Measurements from ENCODE around the gene UVRAG.
A peak's percentile ranks its signal among the peaks of the same experiment; 100 is the strongest.

The UVRAG gene

DNA sequence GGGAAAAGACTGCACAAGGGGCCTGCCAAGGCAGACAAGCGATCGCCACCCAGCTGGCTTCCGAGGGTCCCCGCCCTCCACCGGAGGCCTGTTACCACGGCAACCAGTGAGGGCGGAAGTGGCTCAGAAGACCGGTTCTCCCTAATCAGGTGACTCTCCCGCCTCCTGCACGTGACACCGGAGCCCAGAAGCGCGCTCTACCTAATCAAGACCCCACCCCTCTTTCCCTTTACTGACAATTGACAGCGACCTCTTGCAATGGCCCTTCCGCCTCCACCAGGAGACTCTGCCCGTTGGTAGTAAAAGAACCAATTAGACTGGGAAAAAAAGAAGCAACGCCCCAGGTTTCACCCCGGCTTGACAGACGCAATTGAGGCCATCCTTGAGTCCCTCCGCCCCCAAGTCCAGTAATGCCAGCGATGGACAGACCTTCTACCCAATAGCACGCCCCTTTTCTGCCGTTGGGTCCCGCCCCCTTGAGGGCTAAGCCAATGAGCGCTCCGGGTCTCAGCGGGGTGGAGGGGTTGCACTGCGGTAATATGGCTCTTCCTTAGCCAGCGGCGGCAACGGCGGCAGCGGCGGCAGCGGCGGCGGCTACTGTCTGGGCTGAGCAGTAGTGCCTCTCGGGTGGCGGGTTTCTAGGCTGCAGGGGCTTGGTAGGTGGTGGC lies at the start of gene UVRAG:
UVRAG (plus strand) TSS at position 534 of the 668 bp plus-strand sequence. CDS start 198 bp downstream, outside the sequence.
- DNase-seq (ENCODE audit: low read depth, low spot score) = peak; percentile 99

DNA sequence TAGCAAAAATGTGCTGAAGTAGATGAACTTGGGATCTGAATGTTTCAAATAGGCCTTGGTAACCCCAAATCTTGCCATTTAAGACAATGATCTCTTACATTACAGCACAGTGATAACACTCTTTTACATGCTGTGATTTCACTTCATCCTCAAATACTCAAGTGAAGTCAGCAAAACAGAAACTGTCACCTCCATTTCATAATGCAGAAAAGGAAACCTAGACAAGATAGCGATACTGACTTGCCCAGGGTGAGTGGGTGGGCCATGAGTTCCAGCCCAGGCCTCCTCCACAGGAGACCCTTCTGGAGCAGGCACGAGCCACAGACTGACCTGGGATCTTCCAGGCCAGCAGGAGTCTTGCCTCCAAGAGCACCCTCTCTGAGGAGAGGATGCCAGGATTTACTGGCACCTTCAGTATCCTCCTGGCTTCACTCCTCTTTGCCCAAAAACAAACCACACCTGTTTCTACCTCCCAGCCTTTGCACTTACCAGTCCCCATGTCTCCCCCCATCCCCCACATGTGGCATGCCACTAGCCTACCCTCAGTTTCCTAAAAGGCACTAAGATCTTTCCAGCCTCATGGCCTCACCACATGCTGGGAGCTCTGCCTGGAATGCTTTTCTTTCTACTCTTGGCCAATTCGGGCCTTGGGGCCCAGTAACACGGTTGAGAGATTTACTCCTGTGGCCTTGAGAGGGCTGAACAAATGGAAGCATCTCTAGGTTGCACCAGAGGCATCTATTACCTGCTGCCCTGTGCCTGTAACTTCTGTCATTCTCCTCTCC lies 48.4 kb upstream of the UVRAG start:
- DNase-seq (ENCODE audit: low read depth, low spot score) = no peak

DNA sequence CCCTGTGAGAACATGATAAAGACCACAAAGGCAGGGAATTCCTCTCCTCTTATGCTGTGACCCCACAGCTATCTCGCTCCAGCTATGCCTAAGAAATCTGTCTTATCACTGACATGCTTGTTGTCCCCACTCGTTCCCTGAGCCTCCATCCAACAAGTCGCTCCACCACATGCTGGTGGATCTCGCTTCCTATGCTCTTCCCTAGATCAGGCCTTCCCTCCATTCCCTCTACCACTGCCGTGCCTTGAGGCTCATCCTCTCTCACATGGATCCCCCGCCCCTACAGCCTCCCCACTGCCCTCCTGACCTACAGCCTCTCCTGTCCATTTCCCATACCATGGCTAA lies 47.8 kb upstream of the UVRAG start:
- no peak for DNase-seq (ENCODE audit: low read depth, low spot score)

DNA sequence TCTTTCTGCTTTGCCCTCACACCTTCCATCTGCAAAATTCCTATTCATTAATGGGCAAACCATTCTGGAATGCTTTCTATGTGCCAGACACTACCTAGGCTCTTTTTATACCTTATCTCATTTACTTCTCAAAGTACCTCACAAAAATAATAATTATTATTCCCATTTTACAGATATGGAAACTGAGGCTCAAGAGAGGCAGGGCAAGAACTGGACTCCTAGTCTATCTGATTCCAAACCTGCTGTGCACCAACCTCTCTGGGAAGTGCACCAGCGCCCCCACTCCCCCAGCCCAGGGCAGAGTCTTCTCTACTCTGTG lies 47.3 kb upstream of the UVRAG start:
- no peak for DNase-seq (ENCODE audit: low read depth, low spot score)

DNA sequence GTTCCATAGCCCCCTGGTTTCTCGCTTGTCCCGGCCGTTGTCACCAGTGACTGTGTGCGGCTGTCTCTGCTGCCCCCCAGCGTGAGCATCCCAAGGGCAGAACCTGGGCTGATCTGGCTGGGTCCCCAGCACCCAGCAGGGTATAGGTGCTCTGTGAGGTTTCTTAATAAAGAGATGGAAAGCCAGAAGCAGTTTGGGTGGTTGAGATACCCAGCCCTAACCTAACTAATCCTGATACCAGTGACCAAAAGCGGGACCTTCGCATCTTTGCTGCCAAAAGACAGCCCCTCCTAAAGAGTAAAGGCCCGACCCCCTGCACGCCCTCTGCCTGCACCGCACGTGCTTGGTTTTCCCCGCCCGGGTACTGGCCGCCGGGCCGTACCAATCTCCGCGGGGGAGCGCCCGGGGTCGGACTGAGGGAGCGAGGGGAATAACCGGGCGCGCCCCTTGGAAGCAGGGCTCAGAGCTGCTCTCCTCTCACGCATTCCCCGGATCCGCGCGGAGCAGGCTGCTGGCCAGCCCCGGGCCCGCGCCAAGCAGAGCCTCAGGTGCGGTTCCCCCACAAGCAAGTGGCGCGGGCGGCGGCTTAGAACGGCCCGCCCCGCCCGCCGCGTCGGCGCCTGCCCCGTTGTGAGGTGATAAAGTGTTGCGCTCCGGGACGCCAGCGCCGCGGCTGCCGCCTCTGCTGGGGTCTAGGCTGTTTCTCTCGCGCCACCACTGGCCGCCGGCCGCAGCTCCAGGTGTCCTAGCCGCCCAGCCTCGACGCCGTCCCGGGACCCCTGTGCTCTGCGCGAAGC lies 46.7 kb upstream of the UVRAG start, which contains the start of gene DGAT2:
DGAT2 (plus strand) TSS at position 667 of the 797 bp plus-strand sequence. CDS start 214 bp downstream, outside the sequence.
- peak; percentile 89 for DNase-seq (ENCODE audit: low read depth, low spot score)

DNA sequence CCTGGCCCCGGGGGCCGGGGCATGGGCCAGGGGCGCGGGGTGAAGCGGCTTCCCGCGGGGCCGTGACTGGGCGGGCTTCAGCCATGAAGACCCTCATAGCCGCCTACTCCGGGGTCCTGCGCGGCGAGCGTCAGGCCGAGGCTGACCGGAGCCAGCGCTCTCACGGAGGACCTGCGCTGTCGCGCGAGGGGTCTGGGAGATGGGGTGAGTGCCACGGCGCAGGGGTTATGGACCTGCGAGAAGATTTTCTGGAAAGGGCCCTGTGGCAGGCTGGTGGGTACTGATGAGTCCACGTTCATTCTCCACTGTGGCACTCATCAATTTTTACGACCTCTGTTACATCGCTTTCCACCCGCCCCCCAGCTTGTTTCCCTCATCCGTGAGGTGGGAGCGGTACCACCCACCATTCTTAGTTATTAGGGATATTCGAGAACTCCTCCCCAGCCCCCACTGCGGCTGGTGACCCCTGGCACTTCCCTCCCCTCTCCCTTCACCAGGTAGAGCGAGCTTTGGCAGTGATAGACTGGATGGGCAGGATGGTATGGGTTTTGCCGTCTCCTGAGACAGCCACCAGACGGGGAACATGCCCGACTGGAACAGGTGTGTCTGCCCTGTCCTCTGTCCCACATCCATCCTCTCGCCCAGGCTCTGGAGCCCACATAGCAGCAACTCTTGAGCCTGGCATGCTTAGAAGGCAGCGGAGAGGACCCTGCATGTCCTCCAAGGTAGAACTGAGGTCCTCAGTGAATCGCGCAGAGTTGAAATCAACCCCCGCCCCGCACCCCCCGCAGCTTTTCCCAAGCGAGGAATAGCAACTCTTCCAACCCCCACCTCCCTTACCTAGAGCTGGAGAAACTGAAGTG lies 45.9 kb upstream of the UVRAG start:
- no peak for DNase-seq (ENCODE audit: low read depth, low spot score)

DNA sequence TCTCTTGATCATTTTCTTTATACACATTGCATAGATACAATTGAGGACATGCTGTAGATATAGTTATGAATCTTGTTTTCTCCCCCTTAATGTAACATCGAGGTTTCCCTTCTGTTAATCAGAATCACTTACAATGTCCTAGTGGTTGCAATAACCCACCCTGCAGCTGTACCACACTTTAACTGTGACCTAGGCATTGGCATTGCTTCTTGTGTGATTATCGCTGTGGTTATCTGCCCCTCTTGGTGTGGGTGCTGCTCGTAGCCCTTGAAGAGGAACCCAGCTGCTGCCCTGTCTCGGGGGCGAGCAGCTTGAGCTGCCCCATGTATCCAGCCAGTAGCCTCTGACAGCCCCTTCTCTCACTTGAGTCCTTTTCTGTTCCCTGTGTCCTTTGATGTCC lies 44.9 kb upstream of the UVRAG start:
- no peak for DNase-seq (ENCODE audit: low read depth, low spot score)

DNA sequence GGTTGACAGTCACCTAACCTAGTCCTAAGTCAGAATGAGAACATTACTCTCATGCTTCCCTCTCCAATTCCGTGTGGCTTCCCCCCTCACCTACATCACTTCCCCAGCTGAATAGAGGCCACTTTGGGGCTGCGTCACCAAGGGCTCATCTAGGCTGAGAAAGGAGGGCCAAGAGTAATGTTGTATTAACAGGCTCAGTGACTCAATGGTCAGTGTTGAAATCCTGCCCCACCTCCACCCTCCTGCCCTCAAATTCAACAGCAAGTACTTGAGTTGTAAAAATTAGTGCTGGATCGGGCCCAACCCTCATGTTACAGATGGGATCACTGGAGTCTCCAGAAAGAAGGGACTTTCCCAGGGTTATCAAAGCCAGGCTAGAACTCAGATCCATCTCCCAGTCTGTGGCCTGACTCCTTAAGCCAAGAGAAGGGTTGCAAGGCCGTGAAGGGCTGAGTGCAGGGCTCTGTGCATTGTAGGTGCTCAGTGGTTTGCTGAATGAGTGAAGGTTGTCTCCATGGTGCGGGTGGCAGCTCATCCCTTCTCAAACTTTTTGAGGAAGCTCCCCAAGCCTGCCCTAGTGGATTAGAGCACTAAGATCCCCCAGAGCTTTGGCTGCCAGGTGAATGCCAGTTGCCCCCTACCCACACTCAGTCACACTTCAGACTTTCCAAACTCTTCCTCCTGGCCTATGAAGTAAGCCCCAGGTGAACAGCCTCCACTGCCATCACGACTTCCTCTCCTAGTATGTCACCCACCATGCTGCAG lies 43.2 kb upstream of the UVRAG start:
- DNase-seq (ENCODE audit: low read depth, low spot score) = no peak

DNA sequence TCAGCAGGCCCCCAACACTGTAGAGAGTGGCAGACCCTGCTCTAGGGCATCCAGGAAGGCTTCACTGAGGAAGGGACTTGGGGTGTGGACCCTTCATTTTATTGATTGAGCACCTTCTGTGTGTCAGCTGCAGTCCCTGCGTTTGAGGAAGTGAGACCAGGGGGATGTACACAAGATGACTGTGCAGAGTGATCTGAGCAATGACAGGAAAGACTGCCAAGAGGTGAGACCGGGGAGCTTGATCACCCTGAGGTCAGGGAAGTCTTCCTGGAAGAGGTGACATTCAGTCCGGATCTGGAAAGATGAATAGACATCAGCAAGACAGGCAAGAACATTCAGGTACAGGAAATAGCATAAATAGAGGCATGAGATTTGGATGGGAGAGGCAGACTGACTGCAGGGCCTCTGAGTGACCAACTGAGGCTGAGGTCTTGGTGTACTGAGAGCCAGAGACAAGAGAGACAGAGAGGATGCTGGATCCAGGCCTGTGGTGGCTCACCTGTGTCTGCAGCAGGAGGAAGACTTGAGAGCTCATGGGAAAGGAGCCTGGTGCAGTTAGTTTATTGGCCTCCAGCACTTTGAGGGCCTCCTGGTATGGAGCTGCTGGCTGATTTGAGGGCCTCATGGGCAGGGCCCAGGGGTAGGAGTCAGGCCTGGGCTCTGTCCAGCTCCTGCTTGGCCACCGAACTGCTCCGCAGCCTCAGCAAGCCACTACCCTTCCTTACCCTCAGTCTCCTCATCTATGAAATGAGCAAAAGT lies 41.2 kb upstream of the UVRAG start:
- DNase-seq (ENCODE audit: low read depth, low spot score) = no peak

DNA sequence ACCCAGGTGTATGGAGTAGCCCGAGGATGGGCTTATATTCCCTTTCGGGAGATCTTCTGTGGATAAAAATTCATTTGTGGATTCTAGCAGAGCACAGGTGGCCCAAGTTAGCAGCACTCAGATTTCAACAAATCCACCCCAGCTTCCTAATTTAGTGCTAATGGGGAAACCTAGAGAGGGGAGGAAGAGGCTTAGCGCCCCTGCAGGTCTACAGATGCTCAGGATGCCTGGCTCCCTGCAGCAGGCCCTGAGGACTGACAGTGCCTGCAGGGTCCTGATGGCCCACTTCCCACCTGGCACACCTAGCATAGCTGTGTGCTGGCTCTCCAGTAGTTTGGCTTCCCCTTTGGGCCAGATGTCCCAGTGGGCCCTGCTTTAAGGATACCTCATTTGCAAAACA lies 40.0 kb upstream of the UVRAG start:
- no peak for DNase-seq (ENCODE audit: low read depth, low spot score)

DNA sequence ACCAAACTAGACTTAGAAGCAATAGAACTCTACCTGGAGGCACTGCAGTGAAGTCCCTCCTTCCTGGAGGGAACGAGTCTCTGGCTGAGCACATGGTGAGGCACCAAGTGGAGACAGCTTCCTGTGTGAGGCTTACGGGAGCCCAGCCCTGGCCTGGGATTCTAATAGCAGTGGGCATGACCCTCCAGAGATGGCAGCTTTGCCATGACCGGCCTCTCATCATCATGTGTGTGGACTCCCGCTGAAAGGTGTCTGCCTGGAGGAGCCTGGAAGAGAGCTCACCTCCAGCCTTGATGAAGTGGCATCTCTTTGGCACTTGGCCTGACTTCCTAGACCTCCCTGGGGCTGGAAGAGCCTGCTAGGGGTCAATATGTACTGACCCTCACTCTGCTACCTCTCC lies 38.5 kb upstream of the UVRAG start:
- no peak for DNase-seq (ENCODE audit: low read depth, low spot score)

DNA sequence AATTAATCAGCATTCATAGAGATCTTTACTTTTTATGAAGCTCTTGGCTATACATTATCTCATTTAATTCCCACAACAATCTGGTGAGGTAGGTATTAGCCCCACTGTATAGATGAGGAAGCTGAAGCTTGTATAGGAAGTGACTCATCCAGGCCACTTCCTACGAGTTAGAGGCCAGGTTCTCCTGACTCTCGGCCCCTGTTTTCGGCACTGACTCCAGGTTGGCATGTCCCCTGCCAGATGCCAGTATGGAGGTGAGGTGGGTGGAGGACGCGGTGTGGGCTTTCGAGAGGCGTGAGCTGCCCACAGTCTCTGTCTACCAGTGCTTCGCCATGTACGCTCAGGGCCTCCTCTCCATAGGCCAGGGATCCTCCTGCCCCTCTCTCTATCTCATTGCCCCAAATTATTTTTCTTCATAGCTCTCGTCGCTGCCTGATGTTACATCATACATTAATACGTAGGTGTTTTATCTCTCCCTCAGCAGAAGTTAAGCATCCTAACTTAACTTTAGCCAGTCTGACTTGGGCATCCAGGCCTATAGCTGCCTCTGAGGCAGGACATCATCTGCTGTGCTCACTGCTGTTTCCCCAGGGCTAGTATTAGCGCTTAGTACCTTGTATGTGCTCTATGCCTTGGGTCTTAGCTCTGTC lies 37.4 kb upstream of the UVRAG start:
- no peak for DNase-seq (ENCODE audit: low read depth, low spot score)

DNA sequence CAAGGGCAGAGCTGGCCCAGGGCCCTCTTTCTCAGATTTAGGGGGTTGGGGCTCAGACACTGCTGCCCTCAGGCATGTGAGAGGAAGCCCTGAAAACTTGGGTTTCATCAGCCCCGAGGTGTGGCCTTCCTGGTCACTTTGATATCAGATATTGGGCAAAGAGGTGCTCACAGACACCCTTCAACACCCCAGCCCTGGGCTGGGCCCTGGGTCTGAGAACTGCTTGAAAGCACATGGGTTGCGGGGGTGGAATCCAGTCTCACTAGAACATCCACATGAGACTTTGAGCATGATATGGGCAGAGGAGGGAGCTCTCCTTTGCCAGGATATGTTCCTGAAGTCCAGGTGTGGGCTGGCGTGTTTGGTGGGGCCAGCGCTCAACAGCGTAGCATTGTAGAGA lies 36.0 kb upstream of the UVRAG start:
- DNase-seq (ENCODE audit: low read depth, low spot score) = no peak

DNA sequence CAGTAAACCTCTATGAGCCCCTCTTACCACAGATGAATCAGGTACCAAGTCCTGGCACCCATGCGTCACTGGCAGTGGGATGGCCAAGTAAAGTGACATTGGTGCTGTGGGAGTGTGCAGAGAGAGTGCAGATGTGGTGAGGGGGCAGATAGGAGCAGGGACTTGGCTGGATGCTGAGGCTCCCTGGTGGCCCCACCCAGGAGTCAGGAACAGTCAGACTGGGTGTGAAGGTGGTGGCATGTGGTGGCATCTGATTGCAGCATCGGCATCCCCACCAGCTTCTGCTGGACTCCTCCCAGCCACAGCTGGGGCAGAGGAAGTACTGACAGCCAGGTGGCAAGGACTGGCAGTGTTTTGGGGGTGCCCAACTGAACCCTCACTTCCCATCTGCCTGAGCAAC lies 35.0 kb upstream of the UVRAG start:
- no peak for DNase-seq (ENCODE audit: low read depth, low spot score)

DNA sequence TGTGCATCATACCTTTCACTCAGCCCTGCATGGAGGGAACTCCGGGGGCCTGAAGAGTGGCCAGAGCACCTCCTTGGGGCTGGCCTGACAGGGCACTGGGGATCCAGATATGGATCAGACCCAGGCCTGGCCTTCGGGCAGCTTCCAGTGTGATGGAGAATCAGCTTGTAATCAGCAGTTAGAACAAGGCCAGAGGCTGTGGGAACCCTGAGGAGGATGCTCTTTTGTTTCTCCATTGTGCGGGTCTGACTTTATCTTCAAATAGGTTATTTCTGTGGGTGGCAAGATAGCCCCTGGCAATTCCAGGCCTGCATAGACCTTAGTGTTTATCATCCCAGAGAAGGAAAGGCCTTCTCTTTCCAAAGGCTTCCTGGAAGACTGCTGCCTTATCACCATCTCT lies 34.1 kb upstream of the UVRAG start:
- DNase-seq (ENCODE audit: low read depth, low spot score) = no peak

DNA sequence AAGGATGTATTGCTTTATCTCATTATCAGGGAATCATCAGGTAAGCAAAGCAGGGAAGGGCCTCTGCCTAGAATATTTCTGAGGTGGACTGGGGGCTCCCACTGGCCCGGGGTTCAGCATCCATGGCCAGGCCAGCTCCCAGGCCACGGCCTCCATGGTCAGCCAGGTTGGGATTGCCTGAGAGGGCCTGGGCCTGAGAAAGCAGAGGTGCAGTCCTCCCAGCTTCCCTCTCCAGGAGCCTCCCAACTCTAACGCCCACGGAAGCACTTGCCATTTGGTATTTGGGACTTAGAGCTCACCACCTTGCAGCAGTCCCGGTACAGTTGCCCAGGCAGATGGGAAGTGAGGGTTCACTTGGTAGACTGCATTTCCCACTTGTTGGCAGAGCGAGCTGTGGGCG lies 33.7 kb upstream of the UVRAG start:
- no peak for DNase-seq (ENCODE audit: low read depth, low spot score)

DNA sequence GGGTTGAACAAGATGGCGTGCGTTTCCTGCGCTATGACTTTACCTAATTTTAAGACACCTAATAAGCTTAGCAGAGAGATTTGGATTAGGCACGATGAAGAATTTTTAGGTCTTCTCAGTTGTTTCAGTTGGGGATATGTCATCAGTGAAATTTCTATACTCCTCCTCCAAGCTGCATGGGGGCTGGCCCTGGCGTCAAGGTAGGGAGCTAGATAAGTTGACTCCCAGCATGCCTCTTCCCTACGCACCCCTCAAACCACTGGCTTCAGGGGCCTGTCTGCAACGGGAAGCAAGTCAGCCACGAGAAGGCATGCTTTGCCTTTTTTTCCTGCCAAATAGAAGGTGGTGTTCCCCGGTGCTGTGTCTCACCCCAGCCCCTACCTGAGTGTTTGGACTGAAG lies 33.2 kb upstream of the UVRAG start:
- no peak for DNase-seq (ENCODE audit: low read depth, low spot score)

DNA sequence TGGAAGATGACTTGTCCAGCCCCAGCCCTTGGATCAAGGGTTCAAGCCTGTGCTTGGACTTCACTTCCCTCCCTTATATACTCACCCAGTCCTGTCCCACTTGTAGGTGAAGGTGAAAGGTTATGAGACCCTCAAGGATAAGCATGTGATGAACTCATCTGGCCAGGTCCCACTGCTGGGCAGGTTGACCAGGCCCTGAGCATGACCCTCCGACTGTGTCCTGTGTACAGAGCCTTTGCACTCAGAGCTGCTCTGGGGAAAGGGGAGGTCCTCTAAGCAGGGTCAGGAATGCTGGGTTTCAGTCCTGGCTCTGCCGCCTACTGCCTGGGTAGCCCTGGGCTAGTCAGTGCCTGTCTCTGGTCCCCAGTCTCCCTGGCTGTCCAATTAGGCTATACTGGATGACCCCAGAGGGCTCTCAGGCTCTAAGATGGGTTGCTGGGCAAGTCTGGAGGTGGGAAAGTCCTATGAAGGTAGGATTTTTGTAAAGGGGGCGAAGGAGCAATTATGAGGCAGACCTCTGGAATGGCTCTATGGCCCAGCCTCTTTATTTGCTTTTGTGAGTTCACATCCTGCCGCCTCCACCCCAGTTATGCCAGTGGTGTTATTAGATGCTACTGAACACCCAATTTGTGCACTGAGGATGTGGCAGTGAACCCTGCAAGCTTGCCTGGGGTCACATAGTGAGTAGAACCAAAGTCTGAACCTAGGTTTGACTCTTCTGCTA lies 32.3 kb upstream of the UVRAG start:
- no peak for DNase-seq (ENCODE audit: low read depth, low spot score)

All from astrocyte of the hippocampus (primary cell).